ENCODE results near the gene HSF2.

- TF ChIP-seq POLR2A (IDR thresholded peaks at IDR 0.05) (no peak), CTCF (IDR thresholded peaks at IDR 0.05) (no peak), EP300 (IDR thresholded peaks at IDR 0.05) (no peak), POLR2AphosphoS5 (IDR thresholded peaks at IDR 0.05) (no peak)
These were observed 17.4 kb downstream of the HSF2 start for GRCh38 chr6:122416825-122417224.
